HG03439 (cell line): ENCODE data around the gene HMMR.

Experiments
- ATAC-seq: cut with Tn5 transposase; IDR thresholded peaks from one replicate; pipeline ENCODE4 v1.9.1; 2021; ENCODE audit warnings: mild to moderate bottlenecking, moderate library complexity; ENCODE audit not compliant: unreplicated experiment

Gene HMMR

GRCh38 chr5:163456840-163457239 lies 3.6 kb upstream of the HMMR start:
- no peak for ATAC-seq

GRCh38 chr5:163458778-163459385 lies 1.6 kb upstream of the HMMR start:
- no peak for ATAC-seq

- peak; percentile 2 for ATAC-seq
These were observed 992 bp upstream of the HMMR start for GRCh38 chr5:163459462-163459818.

DNA sequence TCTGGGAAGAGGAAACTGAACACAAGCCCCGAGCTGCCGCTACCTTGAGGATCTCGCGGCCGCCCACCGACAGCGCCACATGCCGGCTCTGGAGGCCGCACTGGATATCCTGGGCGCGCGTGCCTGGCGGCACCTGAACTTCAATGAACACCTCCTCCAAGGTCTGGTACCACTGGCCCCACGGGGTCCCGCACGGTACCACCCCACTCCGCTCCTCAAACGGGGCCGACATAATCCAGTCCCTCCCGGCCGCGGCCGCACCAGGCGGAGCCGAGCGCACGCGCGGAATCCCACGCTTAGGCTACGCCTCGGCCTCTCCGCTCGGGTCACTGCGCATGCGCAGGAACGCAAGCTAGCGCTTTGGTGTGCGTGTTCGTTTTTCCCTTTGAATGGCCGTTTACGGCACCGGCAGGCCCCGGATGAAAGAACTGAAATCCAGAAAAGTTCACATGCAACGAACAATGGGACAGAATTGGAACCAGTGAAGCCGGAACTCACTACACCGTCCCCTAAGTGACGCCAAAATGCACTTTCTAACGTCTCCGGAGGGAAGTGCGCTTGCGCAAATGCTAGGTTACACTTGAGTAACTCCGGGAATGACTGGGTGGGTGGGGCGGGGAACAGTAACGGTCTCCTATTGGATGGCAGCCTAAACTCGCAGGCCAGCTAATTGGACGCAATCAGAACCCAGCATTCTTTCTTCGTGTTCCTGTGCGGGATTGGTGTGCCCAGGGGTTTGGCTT lies 442 bp upstream of the HMMR start, which contains the start of gene NUDCD2:
Gene NUDCD2 (minus strand): TSS at position 284 of the 743 bp plus-strand sequence. CDS start 52 bp downstream, at position 232.
- ATAC-seq, result peak; percentile 81

DNA sequence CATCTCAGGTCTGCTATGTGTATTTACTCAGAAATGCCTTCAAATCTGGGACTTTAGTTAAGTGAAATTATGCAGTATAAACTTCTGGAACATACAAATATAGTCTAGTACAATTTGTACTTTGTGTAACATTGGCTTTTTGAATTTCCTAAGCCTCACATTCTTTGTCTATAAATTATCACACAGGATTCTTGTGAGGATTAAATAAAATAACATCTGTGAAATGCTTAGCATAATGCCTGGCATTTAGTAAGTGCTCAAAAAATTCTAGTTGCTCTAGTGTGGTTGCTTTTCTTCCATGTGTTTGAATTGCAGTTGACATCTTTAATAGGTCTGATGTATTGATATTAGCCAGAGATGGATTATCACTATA lies 2.6 kb downstream of the HMMR start:
- no peak for ATAC-seq

DNA sequence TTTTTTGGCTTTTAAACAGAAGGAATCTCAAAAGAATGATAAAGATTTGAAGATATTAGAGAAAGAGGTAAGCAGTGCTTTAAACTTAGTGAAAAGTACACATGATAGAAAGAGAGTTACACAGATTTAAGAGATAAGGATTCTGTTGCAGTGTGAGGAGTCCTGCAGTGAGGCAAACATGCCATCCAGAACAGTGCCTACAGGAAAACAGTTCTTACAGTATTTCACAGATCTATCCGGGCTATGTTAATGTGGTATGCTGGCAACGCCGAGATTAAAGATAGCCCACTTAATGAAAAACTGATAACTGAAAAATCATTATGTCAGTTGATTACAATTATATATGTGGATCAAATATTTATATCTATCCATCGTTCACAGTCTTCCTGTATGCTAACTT lies 7.2 kb downstream of the HMMR start:
- ATAC-seq, result no peak

DNA sequence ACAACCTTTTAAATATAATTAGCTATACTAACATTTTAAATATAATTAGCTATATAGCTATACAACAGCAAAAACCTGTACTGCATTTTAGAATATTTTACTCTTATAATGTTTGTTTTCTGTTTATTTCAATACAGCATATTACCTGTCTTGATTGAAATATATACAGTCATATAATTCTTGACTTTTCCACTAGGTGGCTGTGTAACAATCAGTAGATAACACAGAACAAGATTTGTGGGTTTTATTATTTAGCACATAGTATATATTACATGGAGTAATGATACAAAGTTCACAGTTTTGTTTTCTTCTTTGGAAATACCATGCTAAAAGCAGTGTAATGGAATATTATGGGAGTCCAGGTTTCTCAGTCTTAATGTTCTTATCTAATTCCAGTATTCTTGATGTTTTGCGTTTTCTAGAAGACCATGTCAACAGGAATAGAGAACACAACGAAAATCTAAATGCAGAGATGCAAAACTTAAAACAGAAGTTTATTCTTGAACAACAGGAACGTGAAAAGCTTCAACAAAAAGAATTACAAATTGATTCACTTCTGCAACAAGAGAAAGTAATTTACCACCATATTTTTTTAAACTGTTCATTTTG lies 13.3 kb downstream of the HMMR start:
- ATAC-seq, result peak; percentile 62

DNA sequence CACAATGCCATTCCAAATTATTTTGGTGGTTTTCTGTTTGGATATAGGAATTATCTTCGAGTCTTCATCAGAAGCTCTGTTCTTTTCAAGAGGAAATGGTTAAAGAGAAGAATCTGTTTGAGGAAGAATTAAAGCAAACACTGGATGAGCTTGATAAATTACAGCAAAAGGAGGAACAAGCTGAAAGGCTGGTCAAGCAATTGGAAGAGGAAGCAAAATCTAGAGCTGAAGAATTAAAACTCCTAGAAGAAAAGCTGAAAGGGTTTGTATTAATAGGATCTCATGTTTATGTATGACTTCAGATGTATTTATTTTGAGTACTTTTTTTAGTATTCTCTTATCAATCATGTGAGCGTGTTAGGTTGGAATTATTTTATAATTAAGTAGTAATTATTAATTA lies 15.0 kb downstream of the HMMR start:
- ATAC-seq, result no peak

GRCh38 chr5:163478126-163478981 lies 17.9 kb downstream of the HMMR start:
- ATAC-seq, result no peak

DNA sequence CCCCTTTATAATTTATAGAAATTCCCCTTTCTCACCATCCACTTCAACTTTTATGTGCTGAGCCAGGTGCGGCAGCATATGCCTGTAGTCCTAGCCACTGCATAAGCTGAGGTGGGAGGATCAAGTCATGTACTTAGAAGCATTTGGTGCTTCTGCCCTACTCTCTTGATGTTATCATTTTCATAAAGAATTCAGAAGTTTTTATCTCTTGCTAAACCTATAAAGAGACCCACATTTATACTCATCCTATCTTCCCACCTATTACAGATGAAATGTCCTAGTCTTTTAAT lies 18.5 kb downstream of the HMMR start:
- ATAC-seq, result no peak

DNA sequence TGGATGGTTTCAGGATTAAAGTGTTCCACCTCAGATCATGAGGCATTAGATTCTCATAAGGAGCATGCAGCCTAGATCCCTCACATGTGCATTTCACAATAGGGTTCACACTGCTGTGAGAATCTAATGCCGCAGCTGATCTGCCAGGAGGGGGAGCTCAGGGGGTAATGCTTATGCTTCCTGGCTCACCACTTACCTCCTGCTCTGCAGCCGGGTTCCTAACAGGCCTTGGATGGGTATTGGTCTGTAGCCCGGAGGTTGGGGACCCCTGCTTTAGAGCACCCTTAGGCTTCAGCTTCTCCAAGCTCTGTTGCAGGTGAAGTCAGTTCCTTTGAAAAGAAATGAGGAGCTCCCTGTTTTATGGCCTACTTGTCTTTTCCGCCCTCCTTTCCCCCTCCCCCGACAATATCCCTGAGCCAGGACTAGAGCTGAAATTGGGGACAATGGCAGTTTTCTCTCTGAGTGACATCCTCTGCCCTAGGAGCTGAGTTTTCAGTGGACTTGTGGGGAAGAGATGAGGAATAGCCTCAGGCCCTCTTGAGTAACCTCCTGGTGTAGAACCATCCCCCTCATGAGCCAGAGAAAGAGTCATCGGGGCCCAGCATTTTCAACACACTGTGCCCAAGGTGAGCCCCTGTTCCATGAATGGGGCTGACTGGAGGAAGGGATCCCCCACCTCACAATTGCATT lies 28.8 kb downstream of the HMMR start:
- ATAC-seq, result no peak

GRCh38 chr5:163489745-163490075 lies 29.3 kb downstream of the HMMR start:
- no peak for ATAC-seq

DNA sequence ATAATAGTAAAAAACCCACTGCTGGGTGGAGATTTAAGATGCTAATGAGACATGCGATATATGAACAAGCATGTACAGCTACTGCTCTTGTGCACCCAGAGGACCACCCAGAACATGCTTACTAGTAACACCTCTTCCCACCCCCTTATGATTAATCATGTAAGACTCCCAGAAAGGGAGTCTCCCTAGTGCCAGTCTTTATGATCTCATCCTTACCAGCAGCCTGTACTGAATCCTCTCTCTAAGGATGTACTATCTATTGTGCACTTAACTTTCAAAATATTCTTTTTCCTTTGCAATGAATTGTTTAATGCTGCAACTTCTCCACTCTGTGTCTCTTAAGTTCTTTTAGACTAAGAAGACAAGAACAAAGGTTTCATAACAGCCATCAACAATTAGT lies 35.9 kb downstream of the HMMR start:
- ATAC-seq, result no peak

- no peak for ATAC-seq
These were observed 36.9 kb downstream of the HMMR start for GRCh38 chr5:163497315-163497714.

- ATAC-seq, result no peak
These were observed 38.5 kb downstream of the HMMR start for GRCh38 chr5:163498886-163499285.

DNA sequence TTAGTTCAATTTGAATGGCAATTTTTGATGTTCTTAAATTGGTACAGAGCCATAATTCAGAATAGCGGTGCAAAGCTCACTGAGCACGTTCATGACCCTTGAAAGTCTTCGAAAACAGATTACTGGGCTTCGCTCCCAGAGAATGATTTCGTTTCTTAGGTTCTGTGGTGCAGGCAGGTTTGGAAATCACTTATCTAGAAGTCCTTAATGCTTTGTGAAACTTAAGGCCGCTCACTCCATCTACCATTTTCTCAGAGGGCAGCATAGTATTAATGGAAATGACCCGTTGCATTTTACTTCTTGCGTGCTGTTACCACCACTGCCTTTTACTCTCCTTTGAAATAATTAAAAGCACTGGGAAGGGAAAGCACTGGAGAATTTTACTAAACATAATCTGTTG lies 42.1 kb downstream of the HMMR start:
- ATAC-seq, result no peak

GRCh38 chr5:163503106-163504078 lies 43.0 kb downstream of the HMMR start:
- no peak for ATAC-seq

DNA sequence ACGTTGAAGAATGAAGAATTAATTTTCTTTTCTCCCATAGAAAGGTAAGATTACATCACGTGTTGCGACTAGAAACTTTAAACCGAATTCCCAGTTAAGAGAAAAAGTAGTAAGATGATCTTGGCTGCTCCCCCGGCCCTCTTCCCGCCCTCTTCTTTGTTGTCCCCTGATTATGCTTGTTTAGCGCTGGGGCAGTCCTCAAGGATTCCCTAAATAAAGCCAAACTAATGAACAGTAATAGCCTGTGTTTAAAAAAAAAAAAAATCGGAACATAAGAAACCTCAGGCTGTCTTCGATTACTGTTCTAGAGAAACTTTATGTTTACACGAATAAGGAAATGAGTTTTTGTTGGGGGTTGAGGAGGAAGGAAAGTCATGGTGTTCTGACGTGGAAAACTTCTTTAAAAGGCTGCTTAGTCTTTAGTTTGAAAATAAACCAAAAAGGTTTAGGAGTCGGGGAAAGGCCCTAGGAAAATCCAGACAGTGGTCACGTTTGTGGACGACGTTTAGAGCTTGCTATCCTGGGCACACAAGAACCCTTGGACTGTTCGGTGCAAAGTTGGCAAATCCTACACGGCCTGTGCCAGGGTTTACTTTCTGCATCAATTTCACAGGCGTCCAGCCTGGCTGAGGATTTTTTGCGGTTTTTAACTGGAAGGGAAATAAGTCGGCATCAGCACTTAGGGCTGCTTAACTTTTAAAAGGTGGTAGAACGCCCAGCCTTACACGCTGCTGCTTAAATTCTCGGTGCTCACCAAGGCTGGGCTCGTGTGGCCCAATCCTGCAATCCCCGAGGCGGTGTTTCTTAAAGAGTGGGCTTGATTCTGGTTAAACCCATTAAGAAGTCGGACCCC lies 43.9 kb downstream of the HMMR start:
- ATAC-seq, result no peak

- no peak for ATAC-seq
These were observed 44.6 kb downstream of the HMMR start for GRCh38 chr5:163505049-163505367.
